A172 (cell line): Measurements from ENCODE around the gene SLC44A1. TPM values are rescaled to one million over a fixed set of nuclear protein-coding genes. Genes with fewer than 3 reads are reported as not detected.

Experiments
- DNase-seq: peaks from one replicate; pipeline ENCODE4 v3.0.0-alpha.2; 2015; ENCODE audit warnings: low spot score
- total RNA-seq: library from RNA; depleted of rRNA; stranded (reverse); fragments of >200 nt; shearing (Covaris generic); gene quantifications from 2 replicates; pipeline ENCODE4 v1.2.3, GENCODE V29; 2014; rRNA removed

SLC44A1 gene
- 44.0 and 47.0 TPM in 2 replicates for total RNA-seq

DNA sequence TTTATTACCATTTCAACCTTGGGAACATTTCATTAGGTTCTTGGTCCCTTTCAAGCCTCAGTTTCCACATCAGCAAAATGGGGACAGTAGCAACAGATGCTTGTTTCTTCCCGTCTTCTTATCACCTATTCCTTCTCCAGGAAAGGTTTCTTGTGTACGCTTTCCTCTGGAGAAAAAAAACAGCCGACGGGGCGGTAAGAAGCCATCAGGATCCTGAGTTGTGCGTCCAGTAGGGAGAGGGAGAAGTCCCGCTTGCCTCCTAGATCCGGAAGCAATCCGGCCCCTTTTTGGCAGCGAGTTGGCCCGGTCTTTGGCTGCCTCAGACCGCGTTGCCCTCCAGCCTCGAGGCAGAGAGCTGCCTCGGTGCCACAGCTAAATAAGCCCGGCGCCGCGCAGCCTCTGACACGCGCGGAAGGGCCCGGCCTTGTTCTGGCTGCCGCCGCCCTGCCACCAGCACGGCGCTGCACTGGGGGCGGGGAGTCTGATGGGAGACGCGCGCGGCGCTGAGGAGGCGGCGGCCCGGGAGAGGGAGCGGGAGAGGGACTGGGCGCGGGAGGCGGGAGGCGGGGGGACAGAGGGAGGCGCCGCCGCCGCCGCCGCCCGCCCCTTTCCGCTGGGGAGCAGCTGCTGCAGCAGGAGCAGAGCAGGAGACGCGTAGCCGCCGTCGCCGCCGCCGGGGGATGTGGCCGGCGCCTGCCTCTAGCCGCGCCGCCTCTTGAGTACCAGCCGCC lies at the start of gene SLC44A1:
SLC44A1 (plus strand) TSS at position 649 of the 731 bp plus-strand sequence. CDS start 218 bp downstream, outside the sequence.
- peak; percentile 91 for DNase-seq

DNA sequence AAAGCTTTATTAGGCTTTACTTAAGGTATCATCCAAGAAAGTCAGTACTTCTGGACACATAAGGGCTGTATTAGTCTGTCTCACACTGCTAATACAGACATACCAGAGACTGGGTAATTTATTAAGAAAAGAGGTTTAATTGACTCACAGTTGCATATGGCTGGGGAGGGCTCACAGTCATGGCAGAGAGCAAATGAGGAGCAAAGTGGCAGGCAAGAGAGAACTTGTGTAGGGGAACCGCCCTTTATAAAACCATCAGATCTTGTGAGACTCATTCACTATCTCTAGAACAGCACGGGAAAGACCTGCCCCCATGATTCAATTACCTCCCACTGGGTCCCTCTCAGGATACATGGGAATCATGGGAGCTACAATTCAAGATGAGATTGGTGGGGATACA lies 49.2 kb upstream of the SLC44A1 start:
- DNase-seq, result no peak

DNA sequence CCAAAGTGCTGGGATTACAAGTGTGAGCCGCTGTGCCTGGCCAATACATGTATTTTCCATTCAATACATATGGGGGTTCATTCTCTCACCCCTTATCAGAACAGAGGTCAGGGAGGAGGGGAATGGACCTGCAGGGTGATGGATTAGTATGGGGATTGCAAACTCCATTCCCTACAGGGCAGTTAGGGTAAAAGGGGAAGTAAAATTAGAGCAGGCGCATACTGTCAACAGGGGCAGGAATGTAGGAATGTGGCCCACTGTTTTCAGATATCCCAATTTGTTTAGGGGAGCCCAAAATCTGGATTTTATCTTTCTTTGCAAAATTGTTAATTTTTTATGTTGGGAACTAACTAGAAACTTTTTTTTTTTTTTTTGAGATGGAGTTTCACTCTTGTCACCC lies 46.4 kb upstream of the SLC44A1 start:
- DNase-seq, result no peak

DNA sequence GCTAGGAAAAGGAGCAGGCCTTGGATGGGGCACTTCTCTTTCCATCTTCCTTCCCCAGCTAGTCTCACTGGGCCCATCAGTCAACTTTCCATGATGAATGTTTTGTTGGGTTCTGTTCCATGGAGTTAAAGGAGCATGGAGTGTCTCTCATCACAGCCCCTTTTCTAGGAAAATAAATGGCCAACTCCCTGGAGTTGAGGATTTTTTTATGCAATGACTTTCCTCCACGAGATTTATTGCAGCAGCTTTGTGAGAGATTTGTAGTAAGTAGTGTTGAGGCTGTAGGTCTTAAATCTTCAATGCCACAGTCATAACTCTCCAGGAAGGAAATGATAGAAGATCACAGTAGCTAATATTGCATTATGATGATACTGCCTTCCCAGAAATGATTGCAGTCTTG lies 45.6 kb upstream of the SLC44A1 start:
- DNase-seq, result no peak

DNA sequence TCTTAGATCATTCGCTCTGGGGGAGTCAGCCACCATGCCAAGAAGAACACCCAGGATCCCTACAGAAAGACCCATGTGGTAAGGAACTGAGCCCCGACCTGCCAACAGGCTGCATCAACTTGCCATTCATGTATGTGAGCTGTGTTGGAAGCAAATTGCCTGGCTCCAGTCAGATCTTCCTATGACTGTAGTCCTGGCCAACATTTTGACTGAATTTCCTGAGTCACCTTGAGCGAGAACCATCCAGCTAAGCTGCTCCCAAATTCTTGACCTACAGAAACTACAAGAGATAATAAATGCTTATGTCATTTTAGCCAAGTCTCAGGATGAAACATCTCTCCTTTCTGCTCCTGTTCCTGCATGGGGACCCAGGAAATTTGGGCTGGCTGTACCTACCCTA lies 40.0 kb upstream of the SLC44A1 start:
- DNase-seq, result no peak

DNA sequence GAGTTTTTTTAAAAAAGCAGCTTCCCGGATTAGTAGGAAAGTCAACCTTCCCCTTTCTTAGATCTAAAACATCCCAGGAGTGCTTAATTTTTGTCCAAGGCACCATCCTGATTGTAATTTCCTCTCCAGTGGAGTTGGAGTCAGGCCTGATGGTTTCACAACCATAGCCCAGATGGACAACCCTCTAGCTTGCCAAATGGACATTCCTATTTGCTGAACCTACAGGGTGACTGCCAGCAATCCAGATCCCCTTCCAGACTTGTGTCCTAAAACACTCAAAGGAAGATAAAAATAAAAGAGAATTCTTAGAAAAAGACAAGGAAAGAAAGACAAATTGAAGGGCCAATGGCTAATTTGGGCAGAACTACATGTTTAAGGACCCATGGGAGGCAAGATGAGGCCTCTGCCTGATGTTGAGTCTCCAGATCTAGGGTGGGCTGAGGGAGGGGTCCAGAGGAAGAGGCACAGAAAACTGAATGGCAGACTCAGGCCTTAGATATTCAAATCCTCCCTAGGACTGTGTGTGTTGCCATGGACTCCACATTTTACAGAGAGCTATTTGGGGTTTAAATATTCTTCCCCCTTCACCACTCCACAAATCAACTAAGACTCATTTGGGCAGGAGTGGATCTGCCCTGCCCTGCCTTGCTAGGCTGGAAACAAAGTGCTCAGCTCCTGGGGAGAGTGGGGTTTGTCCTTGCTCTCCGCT lies 38.5 kb upstream of the SLC44A1 start:
- no peak for DNase-seq

DNA sequence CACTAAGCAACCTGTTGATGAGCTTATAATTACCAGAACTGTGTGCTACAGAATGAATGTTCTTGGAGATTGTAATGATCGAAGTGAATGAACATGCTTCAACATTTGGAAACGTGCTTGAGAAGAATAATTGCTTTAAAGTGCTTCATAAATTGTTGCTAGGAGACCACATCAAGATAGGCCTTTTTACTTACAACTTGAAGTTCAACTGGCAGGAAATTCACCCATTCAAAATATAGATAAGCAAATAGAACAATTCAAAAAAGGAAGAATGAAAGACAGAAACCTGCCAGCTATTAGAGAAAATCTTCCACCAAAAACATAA lies 38.0 kb upstream of the SLC44A1 start:
- no peak for DNase-seq

DNA sequence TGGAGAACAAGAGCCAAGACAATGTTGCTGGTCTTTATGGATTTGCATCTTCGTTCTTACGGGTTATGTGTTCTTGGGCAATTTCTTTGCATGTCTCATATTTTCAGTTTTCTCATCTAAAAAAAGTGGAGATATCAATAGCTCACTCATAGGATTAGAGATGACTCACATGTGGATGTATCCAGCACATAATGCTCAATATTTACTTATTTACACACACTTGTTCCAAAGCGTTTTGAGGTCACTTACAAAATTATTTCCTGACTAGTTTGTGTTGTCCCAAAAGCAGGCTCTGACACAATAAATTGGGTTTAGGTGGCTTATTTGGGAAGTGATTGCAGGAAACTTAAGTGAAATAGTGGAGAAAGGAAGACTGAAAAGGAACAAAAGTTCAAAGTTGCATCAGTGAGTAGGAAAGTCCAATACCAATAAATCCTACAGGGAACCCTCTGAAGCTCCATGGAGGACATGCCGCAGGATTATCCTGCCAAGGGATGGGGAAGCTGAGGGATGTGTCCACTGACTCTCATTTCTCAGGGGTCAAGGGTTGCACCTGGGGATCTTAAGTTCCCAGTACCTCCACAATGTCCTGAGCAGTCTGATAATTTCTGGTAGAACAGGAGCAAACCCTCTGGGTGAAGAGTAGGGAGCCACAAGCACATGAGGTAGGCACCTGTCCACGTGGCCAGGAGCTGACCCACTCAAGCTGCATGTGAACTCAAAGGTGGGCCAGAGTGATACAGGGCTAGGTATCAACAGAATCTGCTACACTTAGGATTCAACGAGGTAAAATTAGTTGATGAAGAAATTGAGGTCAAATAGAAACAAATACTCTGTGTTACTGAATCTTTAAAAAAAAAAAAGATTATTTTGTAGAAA lies 37.4 kb upstream of the SLC44A1 start:
- DNase-seq, result no peak

DNA sequence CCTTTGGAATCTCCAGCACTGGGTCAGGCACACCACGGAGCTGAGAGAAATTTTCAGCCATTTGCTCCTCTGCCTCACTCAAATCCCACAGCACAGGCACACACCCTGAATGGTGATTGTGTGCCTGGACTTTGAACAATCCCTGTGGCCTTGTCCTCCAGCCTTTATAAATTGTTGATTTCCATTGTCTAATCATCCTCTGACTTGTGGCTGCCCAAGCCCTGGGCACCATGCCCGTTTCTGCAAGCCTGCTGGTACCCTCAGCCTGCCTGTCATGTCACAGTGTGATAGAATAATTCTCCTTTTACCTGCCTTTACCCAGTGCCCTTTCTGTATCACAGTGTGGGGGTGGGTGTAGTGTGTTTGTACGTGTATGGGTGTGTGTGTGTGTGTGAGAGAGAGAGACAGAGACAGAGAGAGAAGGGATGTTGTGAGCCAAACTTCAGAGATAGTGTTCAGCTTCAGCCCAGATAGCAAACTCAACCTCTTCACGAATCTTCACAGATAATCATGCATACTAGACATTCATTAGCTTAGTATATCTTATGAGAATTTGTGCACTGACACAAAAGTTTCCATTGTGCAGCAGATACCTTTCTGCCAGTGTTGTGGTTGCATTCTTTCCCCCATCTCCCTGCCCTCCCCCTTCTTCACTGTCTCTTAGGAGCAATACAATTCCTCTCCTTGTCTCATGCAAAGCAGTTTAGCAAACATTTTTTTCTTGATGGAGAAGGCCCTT lies 27.8 kb upstream of the SLC44A1 start:
- DNase-seq, result no peak

DNA sequence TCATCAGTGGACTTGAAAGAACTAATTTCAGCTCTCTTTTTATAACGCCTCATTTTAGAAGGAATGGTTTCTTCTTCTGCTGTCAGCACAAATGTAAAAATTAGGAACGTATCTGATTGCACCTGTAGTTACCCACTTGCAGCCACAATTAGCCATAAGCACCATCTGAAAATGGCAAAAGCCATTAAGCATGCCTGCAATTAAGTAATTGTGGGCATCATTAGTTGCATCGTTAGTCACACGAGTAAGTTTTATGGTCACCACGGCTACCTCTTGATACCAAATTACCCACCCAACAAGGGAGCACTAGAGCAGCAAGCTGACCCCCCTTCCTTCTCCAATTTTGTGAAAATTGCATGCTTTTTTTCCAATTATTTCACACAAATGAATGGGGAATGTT lies 25.8 kb upstream of the SLC44A1 start:
- no peak for DNase-seq

DNA sequence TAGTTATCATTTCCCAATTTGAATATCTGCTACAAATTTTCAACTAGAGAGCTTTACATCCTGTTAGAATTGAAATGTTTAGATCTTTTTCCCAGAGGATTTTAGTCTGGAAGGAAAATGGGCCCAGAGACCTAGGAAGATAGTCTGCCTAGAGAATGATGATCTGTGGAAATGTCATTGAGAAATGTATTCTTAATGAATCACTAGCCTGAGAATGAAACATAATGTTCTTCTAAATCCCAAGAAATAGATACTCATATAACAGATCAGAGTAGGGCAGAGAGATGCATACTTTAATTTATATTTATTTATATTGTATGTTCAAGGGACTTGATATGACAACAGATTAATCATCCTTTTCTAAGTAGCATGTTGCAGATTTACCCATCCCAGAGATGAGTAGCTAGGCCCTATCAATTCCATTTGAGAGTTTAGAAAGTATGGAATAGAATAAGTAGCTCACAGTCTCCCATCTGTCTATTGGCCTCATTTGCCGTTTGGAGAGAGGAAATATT lies 25.1 kb upstream of the SLC44A1 start:
- DNase-seq, result no peak

DNA sequence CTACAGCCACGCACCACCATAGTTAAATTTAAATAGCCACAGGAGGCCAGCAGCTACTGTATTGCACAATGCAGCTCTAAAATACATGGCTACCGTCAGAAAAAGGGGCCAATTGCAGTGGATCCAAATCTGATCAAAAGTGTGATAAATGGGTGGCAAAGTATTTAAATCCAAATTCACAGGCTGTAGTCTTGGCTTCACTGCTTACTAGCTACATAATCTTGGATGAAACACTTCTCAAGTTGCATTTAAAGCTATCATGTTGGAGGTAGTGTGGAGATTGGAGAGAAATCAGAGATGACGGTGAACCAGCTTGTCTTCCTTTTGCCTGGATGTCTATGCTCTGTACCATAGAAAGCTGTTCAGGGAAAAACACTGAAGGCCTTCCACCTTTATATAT lies 24.0 kb upstream of the SLC44A1 start:
- no peak for DNase-seq

DNA sequence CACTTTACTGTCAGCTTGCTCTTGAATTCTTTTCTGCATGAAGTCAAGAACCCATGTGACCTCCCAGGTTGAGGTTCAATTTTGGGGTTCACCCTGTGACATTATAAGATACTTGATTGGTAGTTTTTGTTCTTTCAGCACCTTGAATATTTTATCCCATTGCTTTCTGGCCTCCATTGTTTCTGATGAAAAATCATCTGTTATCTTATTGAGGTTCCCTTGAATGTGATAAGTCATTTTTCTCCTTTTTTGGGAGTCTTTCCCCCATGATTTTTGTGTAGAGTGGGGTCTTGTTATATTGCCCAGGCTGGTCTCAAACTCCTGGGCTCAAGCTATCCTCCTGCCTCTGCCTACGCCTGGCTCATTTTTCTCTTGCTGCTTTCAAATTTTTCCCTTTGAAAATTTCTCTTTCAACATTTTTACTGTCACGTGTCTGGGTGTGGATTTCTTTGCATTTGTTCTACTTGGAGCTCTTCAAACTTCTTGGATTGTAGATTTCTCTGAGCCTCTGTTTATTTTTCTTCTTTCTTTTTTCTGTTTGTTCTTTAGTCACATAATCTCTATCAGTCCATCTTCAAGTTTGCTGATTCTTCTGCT lies 20.8 kb upstream of the SLC44A1 start:
- DNase-seq, result no peak

DNA sequence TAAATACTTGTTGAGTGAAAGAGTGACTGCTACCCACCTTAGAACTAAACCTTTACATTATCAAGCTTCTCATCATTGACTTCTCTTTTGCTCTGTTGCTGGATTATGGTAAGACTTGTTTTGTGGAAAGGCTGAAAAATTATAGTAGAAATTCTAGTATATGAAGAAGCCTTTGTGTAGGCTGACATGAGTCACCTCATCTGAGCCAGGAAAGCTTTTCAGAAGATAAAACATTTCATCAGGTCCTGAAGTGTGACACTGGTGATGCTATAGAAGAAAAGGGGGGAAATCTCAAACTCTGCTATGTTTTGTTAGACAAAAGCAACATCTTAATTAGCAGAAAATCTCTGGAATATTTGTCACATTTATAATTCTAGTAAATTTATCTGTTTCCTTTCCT lies 18.4 kb upstream of the SLC44A1 start:
- no peak for DNase-seq

DNA sequence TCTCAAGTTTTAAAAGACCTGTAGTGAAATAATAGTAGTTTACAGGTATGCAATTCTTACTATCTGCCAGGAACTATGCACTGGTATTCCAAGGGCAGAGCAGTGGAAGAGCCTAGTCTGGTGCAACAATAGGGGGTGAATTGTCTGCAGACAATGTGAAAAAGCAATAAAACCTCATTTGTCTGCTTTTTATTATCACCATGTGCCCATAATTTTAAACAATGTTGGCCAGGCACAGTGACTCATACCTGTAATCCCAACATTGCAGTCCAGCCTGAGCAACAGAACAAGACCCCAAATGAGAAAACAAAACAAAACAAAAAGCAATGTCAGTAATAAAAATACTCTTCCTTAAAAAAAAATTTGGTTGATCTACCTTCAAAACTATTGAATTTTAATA lies 12.2 kb upstream of the SLC44A1 start:
- peak; percentile 35 for DNase-seq

DNA sequence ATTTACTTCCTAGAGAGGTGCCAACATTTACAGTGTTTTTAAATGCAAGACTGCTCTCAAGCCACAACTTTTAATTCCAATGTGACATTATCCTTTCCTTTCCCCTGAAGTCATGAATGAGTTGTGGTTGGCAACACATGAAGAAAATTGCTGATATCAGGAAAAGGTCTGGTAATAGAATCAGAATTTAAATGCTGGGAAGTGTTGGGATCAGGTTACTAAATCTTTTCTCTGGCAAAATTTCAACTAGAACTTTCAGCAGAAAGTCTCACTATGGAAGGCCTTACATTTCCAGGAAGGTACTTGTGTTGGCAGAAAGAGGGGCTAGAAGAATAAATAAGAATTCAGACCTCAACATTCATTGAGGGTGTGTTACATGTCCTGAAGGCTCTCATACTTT lies 10.6 kb upstream of the SLC44A1 start:
- DNase-seq, result no peak

DNA sequence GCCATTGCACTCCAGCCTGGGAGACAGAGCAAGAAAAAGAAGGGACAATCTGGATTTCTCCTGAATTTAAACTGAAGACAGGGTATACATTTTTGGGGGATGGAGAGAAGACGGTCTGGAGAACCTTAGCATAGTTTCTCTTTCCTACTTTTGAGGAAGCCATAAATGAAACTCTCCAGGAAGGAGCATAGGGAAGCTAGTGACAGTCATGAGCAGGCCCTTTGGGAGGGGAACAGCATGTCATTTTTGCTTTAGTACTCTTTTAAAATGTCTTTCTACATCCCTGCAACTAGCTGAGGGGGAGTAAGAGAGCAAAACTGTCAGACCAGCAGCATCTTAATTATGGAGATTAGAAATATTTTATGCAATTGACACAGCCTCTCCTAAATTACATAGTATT lies 8.2 kb upstream of the SLC44A1 start:
- no peak for DNase-seq

DNA sequence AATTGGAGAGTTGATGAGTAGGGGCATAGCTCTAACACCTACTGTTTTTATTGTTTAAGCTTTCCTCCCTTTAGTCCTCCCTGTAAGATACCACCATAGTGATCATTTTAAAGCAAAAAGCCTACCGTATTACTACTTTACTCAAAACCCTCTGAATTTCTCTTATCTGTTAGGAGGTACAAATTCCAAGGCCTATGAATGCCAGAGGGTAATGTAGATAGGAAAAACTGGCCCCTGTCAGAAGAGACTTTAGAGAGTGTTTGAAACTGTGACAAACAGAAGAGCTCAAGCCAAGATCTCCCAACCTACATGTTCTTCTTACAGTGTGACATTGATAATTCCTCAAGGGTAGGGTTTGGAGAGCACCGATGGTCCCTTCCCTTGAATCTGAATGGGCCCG lies 7.2 kb upstream of the SLC44A1 start:
- DNase-seq, result no peak

DNA sequence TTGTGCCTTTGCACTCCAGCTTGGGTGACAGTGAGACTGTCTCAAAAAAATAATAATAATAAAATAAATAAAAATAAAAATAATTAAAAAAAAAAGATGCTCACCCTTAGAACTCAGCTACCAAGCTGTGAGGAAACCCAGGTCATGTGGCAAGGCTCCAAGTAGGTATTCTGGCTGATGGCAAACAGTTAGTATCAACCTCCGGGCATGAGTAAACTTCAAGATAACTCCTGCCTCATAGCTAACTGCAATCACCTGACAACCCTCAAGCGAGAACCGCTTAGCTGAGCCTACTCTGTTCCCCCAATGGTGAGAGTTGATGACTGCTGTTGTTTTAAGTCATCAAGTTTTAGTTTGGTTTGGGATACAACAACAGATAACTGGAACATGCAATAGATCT lies 6.1 kb upstream of the SLC44A1 start:
- DNase-seq, result no peak

DNA sequence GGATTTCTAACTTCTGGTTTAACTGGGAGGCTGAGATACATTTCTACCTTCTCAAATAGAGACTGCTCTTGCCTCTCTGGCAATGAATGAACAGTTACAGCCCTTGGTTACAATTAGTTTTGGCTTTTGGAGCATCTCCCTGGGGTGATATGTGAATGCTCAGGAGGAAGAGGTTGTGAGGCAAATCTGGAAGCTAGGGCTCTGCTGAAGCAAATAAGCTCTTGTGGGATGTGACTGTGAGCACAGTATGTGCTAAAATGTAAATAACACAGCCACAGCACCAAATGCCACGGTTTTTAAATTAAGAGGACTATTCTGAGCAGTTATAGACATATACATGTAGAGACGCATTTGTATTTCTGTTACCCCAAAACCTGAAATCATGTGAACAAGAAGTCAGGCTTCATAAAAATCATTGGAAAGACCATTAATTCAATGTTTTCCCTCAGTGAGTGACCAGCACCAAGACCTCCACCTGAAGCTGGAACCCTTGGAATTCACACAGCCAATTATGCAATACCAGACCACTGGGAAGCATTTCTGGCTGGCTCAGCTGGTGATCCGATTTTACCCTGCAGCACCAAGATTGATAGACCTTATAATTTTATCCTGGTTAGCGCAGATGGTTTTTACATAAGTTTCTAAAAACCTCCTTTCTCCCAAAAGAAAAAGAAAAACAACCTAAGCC lies 3.0 kb upstream of the SLC44A1 start:
- no peak for DNase-seq

DNA sequence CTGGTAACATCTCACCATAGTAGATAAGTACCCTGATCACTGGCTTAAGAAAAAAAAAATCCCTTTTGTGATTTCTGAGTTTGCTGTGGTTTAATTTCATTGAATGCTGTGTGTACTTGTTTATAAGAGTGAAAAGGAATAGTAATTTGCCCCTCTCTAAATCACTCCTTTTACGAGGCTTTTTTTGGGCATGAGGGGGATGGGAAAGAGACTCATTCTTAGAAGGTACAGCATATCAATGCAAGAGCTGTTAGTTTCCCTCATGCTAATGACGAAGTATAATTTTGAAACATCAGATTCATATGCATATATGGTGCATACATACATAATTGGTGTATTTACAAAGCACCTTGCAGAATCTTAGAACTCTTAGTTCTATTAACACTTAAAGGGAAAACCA lies 2.4 kb upstream of the SLC44A1 start:
- no peak for DNase-seq
